IMR-90 (cell line): ENCODE measurements around the gene CCN6. TPM values are rescaled to one million over a fixed set of nuclear protein-coding genes. Genes with fewer than 3 reads are reported as not detected.

Experiments used
- ATAC-seq: fragments of 200-7000 bp; cut with Tn5 transposase; 2 replicates; pipeline ENCODE4 v1.9.1; 2020; ENCODE audit warnings: low read depth, mild to moderate bottlenecking, moderate library complexity
- BruUV-seq: library from RNA; stranded (reverse); fragments of 400-500 nt; replicated peaks from 2 replicates; lab custom pipeline; 2021; lab: Mats Ljungman, UMichigan
- CTCF ChIA-PET: fragments of 300-600 bp; formaldehyde crosslinking; extraction: SDS; loops from one replicate; lab custom pipeline; 2021; ENCODE audit warnings: antibody characterized with exemption; lab: Yijun Ruan, JAX
- POLR2A ChIA-PET: fragments of 300-600 bp; sonication (Branson Sonifier 250); formaldehyde crosslinking; loops from one replicate; lab custom pipeline; 2022; ENCODE audit warnings: antibody characterized with exemption; ENCODE audit not compliant: unreplicated experiment; lab: Charles Lee
- DNase-seq: peaks from one replicate; pipeline ENCODE4 v3.0.0; 2013
- H2AFZ ChIP-seq: replicated peaks from 2 replicates; pipeline ENCODE3; 2013; ENCODE audit warnings: low read length, mild to moderate bottlenecking; ENCODE audit not compliant: poor library complexity
- H2AK5ac ChIP-seq: 2 replicates; pipeline ENCODE4 v1.6.1; 2013; ENCODE audit warnings: low read depth, low read length, inconsistent platforms
- H2AK9ac ChIP-seq: replicated peaks from 2 replicates; pipeline ENCODE3; 2013; ENCODE audit warnings: mild to moderate bottlenecking, low read depth, low read length, moderate library complexity; ENCODE audit not compliant: poor library complexity
- H2BK120ac ChIP-seq: 2 replicates; pipeline ENCODE4 v1.6.1; 2013; ENCODE audit warnings: low read depth, low read length, inconsistent platforms
- H2BK15ac ChIP-seq: 3 replicates; pipeline ENCODE4 v1.6.1; 2013; ENCODE audit warnings: low read depth, low read length, inconsistent platforms
- H2BK20ac ChIP-seq: 2 replicates; pipeline ENCODE4 v1.6.1; 2013; ENCODE audit warnings: low read depth, mild to moderate bottlenecking, inconsistent platforms, low read length, moderate library complexity
- H2BK5ac ChIP-seq: 2 replicates; pipeline ENCODE4 v1.6.1; 2013; ENCODE audit warnings: mild to moderate bottlenecking, low read depth, low read length, inconsistent platforms; ENCODE audit not compliant: poor library complexity, severe bottlenecking
- H3K14ac ChIP-seq: replicated peaks from 2 replicates; pipeline ENCODE4 v1.6.1; 2013; ENCODE audit warnings: low read depth, low read length, inconsistent platforms
- H3K18ac ChIP-seq: 2 replicates; pipeline ENCODE4 v1.6.1; 2013; ENCODE audit warnings: low read depth, low read length, control low read depth
- H3K23ac ChIP-seq: 2 replicates; pipeline ENCODE4 v1.6.1; 2013; ENCODE audit warnings: low read depth, low read length, inconsistent platforms
- H3K27ac ChIP-seq: 2 replicates; pipeline ENCODE4 v1.5.1; 2013; ENCODE audit warnings: mild to moderate bottlenecking, control low read depth, low read length; ENCODE audit not compliant: insufficient read depth
- H3K27me3 ChIP-seq: 2 replicates; pipeline ENCODE4 v1.6.1; 2013; ENCODE audit warnings: low read length; ENCODE audit not compliant: control insufficient read depth, insufficient read depth
- H3K36me3 ChIP-seq: 2 replicates; pipeline ENCODE4 v1.6.1; 2013; ENCODE audit warnings: low read length, mixed read lengths; ENCODE audit not compliant: control insufficient read depth, insufficient read depth
- H3K4ac ChIP-seq: 2 replicates; pipeline ENCODE4 v1.6.1; 2013; ENCODE audit warnings: low read depth, low read length, inconsistent platforms
- H3K4me1 ChIP-seq: 2 replicates; pipeline ENCODE4 v1.6.1; 2013; ENCODE audit warnings: low read length, mixed read lengths; ENCODE audit not compliant: control insufficient read depth, insufficient read depth
- H3K4me2 ChIP-seq: 2 replicates; pipeline ENCODE4 v1.6.1; 2013; ENCODE audit warnings: low read depth, mild to moderate bottlenecking, control low read depth, low read length, moderate library complexity
- H3K4me3 ChIP-seq: 2 replicates; pipeline ENCODE4 v1.5.1; 2013; ENCODE audit warnings: low read depth, mild to moderate bottlenecking, control low read depth, low read length, moderate library complexity; ENCODE audit not compliant: insufficient read depth
- H3K56ac ChIP-seq: 2 replicates; pipeline ENCODE4 v1.6.1; 2013; ENCODE audit warnings: low read length, inconsistent platforms; ENCODE audit not compliant: insufficient read depth; ENCODE audit errors: extremely low read depth
- H3K79me1 ChIP-seq, 2 experiments: 2 replicates each; pipeline ENCODE4 v1.6.1; 2013; ENCODE audit warnings: low read length in 2 of 2, inconsistent platforms in 1 of 2, low read depth in 1 of 2
- H3K9ac ChIP-seq: 2 replicates; pipeline ENCODE4 v1.6.1; 2013; ENCODE audit warnings: low read depth, low read length, control low read depth
- H3K9me1 ChIP-seq: 2 replicates; pipeline ENCODE4 v1.6.1; 2013; ENCODE audit warnings: low read length, inconsistent platforms; ENCODE audit not compliant: insufficient read depth
- H3K9me3 ChIP-seq: 2 replicates; pipeline ENCODE4 v1.6.1; 2013; ENCODE audit warnings: low read length; ENCODE audit not compliant: control insufficient read depth, insufficient read depth
- H4K20me1 ChIP-seq: 2 replicates; pipeline ENCODE4 v1.6.1; 2013; ENCODE audit warnings: low read length, inconsistent platforms; ENCODE audit not compliant: insufficient read depth
- H4K5ac ChIP-seq: 2 replicates; pipeline ENCODE4 v1.6.1; 2013; ENCODE audit warnings: mild to moderate bottlenecking, low read depth, low read length, control low read depth
- H4K8ac ChIP-seq, 2 experiments: 2 replicates each; pipeline ENCODE4 v1.6.1; 2013; ENCODE audit warnings: low read depth in 2 of 2, low read length in 2 of 2, control low read depth in 1 of 2, inconsistent platforms in 1 of 2
- H4K91ac ChIP-seq: 2 replicates; pipeline ENCODE4 v1.6.1; 2013; ENCODE audit warnings: low read depth, low read length, inconsistent platforms; ENCODE audit not compliant: insufficient read depth
- BHLHE40 ChIP-seq: fragments of 150-350 bp; IDR thresholded peaks from 2 replicates; pipeline ENCODE4 v1.6.1; 2016; ENCODE audit warnings: mild to moderate bottlenecking, low read depth, low read length
- CEBPB ChIP-seq: IDR thresholded peaks from 2 replicates; pipeline ENCODE4 v1.6.1; 2012; ENCODE audit warnings: low read depth, low read length, improper control_type of control experiment
- CHD1 ChIP-seq: IDR thresholded peaks from 2 replicates; pipeline ENCODE4 v1.6.1; 2012; ENCODE audit warnings: low read depth, low read length, improper control_type of control experiment
- CTCF ChIP-seq: conservative IDR thresholded peaks from 2 replicates; pipeline ENCODE4 v1.5.1; 2012; ENCODE audit warnings: mild to moderate bottlenecking, low read depth, low read length, improper control_type of control experiment
- ELK1 ChIP-seq: fragments of 150-350 bp; IDR thresholded peaks from 2 replicates; pipeline ENCODE4 v1.6.1; 2016; ENCODE audit warnings: low read depth, mild to moderate bottlenecking, low read length, moderate library complexity, borderline replicate concordance
- FOS ChIP-seq: fragments of 150-350 bp; IDR thresholded peaks from 2 replicates; pipeline ENCODE4 v1.6.1; 2016; ENCODE audit warnings: low read depth, low read length
- MAZ ChIP-seq: IDR thresholded peaks from 2 replicates; pipeline ENCODE4 v1.6.1; 2012; ENCODE audit warnings: low read depth, mild to moderate bottlenecking, low read length, improper control_type of control experiment, moderate library complexity, borderline replicate concordance
- NFE2L2 ChIP-seq: fragments of 150-350 bp; IDR thresholded peaks from 2 replicates; pipeline ENCODE4 v1.6.1; 2016; ENCODE audit warnings: low read depth, mild to moderate bottlenecking, low read length
- POLR2A ChIP-seq: IDR thresholded peaks from 2 replicates; pipeline ENCODE4 v1.6.1; 2012; ENCODE audit warnings: mild to moderate bottlenecking, low read depth, low read length
- RAD21 ChIP-seq: IDR thresholded peaks from 2 replicates; pipeline ENCODE4 v1.6.1; 2012; ENCODE audit warnings: low read length, improper control_type of control experiment
- RFX5 ChIP-seq: IDR thresholded peaks from 2 replicates; pipeline ENCODE4 v1.8.0; 2012; ENCODE audit warnings: low read depth, mild to moderate bottlenecking, low read length, moderate library complexity
- SMC3 ChIP-seq: fragments of 150-350 bp; IDR thresholded peaks from 2 replicates; pipeline ENCODE4 v1.6.1; 2016; ENCODE audit warnings: low read depth, mild to moderate bottlenecking, antibody characterized with exemption, low read length, moderate library complexity
- WGBS, 2 experiments: methylation state at CpG; one replicate each; pipeline versions ENCODE4 v1.1.5 to v1.1.7; 2013; ENCODE audit warnings: missing lambda C conversion rate in 2 of 2; ENCODE audit not compliant: insufficient read length in 1 of 2; ENCODE audit errors: extremely low coverage in 2 of 2; 5-methylcytosine and 5-hydroxymethylcytosine counted together
- dilution Hi-C: fragments of 300-500 bp; cut with HindIII; formaldehyde crosslinking; loops from one replicate; pipeline ENCODE4 v1.14.3; 2018; ENCODE audit warnings: low sequenced_read_pairs; ENCODE audit not compliant: unreplicated experiment
- in situ Hi-C: fragments of 300-500 bp; cut with MboI; formaldehyde crosslinking; loops from 3 replicates; pipeline ENCODE4 v1.14.3; 2019; ENCODE audit warnings: low sequenced_read_pairs, inconsistent platforms, mixed read lengths
- intact Hi-C: fragments of 100-400 bp; cut with micrococcal nuclease; formaldehyde crosslinking; loops from 2 replicates; pipeline ENCODE4 v1.10.0; 2022
- polyA plus RNA-seq, 3 experiments: library from polyadenylated mRNA; depleted of rRNA; stranded (reverse); fragments of >200 nt; gene quantifications; 2 replicates each; pipeline ENCODE4 v1.2.3, GENCODE V29; 2012; ENCODE audit warnings: low replicate concordance in 1 of 3
- total RNA-seq: library from RNA; depleted of rRNA; stranded (reverse); fragments of >200 nt; gene quantifications from 2 replicates; pipeline ENCODE4 v1.2.3, GENCODE V29; 2012

Gene CCN6
- total and polyA plus RNA-seq, 2 of the 4 experiments (the other 2 are of a cell fraction) = not detected

GRCh38 chr6:112010328-112010727 is 43.6 kb upstream of the CCN6 start:
- no peak overlapping the region for H2AK9ac ChIP-seq
- POLR2A ChIA-PET = no interaction called here
- dilution Hi-C loops = no loop called here

More at GRCh38 chr6:112010328-112010727, 43.6 kb upstream of the CCN6 start:
- WGBS, 2 experiments = 88% methylated on average over 1 of the region's 5 CpGs; no CpG with 5 or more reads in 1 of the 2 experiments
- Histone ChIP-seq H3K14ac (no peak overlapping the region), H4K8ac (no peak overlapping the region), H2AFZ (no peak overlapping the region), H2BK5ac (no peak overlapping the region), H3K18ac (no peak overlapping the region), H3K4me2 (no peak overlapping the region), H4K91ac (no peak overlapping the region), H2BK20ac (no peak overlapping the region), H3K27me3 (no peaks in the 10 kb centered on the region), H2BK15ac (no peak overlapping the region), H3K4me1 (peaks cover 22% of the 10 kb centered on the region), H4K20me1 (no peaks in the 10 kb centered on the region), H4K5ac (no peak overlapping the region), H3K79me1 (no peaks in the 10 kb centered on the region), H3K9me3 (no peaks in the 10 kb centered on the region), H3K9me1 (peaks cover 8% of the 10 kb centered on the region; the same call in 1 of the 2 replicates), H3K4me3 (no peak overlapping the region), H3K4ac (no peak overlapping the region), H3K27ac (no peak overlapping the region), H3K23ac (no peak overlapping the region), H2AK5ac (no peak overlapping the region), H3K9ac (no peak overlapping the region), H3K36me3 (no peaks in the 10 kb centered on the region), H2BK120ac (no peak overlapping the region), H3K56ac (no peak overlapping the region)
- no TSS peak for BruUV-seq
- no peak for DNase-seq
- TF ChIP-seq SMC3 (no peak), POLR2A (no peak), CTCF (no peak), BHLHE40 (no peak), RAD21 (no peak), FOS (no peak), CHD1 (no peak), ELK1 (no peak), RFX5 (no peak), MAZ (no peak), NFE2L2 (no peak), CEBPB (no peak)
- in situ Hi-C loops (no loop called here), intact Hi-C loops (no loop called here)
- no peak for ATAC-seq
- CTCF ChIA-PET = interaction anchor here (1.1 kb wide), 2 partner anchors 10 to 16 kb away, joined by 3 read pairs; no protein-coding TSS in a partner anchor
